ENCODE measurements around the gene TUBGCP2.

- TF ChIP-seq CTCF (CRISPR knock-in tag; IDR thresholded peaks at IDR 0.05) (no peak), SP5 (CRISPR knock-in tag; IDR thresholded peaks at IDR 0.05; ENCODE audit: borderline replicate concordance, low read depth) (no peak)
These were observed 14.5 kb downstream of the TUBGCP2 start for GRCh38 chr10:133294189-133294588.
